ENCODE measurements around the gene PHPT1.

DNA sequence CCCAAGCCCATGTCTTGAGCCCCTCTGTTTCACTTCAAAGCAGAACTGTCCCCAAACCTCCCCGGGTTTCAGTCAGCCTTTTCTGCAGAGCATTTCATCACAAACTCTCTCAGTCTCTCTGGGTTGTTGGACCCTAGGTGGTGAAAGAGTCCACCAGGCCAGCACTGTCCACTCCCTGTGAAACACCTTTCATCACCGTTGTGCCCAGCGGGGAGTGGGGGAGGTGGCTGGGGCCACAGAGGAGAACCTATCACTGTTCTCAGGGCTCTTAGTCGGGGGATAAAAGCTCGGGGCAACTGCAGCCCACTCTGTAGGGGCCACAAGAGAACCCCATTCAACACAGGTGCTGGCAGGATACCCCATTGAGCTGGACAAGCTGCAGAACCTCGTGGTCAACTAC, 46.9 kb upstream of the PHPT1 start:
- TF ChIP-seq YY1 (IDR thresholded peaks at IDR 0.05; ENCODE audit: low read depth) (no peak), EP300 (IDR thresholded peaks at IDR 0.05; ENCODE audit: borderline replicate concordance) (no peak), EGR1 (IDR thresholded peaks at IDR 0.05) (no peak), CEBPB (IDR thresholded peaks at IDR 0.05) (no peak)

Measured in Ishikawa (cell line).